HG03521 (cell line): Measurements from ENCODE around the gene NAT14.
"Not testable (repeated sequence)": the region's sequence is repeated elsewhere in the genome, so short reads cannot be mapped to it uniquely, and the experiment has no call there.

Experiments
- ATAC-seq: cut with Tn5 transposase; IDR thresholded peaks from one replicate; pipeline ENCODE4 v1.9.1; 2021; ENCODE audit warnings: mild to moderate bottlenecking, moderate library complexity; ENCODE audit not compliant: unreplicated experiment

Gene NAT14

DNA sequence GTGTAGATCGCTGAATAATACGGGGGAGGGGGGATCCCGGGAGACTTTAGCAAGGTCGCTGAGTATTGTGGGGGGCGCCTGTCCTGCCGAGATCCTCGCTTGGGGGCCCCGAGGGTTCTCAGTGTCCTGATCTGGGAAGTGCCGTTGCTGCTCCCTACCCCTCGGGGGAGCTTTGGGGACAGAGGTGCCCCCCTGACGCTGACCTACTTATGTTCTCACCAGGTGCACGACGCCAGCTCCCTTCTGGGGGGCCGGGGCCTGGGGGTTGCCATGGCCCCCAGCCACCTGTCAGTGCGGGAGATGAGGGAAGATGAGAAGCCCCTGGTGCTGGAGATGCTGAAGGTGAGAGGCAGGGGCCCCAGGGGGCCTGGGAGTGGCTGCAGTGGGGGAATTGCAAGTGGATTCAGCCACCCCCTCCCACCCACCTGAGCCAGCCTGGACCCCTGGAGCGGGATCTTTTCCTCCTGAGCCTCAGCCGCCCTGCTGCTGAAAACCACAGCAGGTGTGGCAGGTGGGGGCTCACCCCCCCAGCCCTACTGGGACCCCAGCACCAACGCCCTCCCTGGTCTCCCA lies 537 bp downstream of the NAT14 start:
- ATAC-seq: no peak

DNA sequence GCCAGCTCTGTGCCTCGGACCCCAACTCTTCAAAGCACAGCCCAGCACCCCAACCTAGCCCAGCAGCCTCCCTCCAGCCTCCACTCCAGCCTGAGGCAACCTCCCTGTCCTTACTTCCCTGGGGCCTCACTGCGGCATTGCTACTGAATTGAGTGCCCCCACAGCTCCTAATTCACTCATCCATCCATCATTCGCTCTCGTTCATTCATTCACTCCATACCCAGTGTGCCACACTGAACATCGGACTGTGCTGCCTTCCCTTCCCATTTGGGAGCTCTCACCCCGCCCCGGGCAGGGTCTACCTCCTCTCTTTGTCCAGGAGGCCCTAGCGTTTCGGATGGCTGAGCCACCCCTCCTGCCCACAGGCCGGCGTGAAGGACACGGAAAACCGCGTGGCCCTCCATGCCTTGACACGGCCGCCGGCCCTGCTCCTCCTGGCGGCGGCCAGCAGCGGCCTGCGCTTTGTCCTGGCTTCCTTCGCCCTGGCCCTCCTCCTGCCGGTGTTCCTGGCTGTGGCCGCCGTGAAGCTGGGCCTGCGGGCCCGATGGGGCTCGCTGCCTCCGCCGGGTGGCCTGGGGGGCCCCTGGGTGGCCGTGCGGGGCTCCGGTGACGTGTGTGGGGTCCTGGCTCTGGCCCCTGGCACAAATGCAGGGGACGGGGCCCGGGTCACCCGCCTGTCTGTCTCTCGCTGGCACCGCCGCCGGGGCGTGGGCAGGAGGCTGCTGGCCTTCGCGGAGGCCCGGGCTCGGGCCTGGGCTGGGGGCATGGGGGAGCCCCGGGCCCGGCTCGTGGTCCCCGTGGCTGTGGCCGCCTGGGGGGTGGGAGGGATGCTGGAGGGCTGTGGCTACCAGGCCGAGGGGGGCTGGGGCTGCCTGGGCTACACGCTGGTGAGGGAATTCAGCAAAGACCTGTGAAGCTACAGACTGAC lies 1.3 kb downstream of the NAT14 start:
- ATAC-seq: no peak

DNA sequence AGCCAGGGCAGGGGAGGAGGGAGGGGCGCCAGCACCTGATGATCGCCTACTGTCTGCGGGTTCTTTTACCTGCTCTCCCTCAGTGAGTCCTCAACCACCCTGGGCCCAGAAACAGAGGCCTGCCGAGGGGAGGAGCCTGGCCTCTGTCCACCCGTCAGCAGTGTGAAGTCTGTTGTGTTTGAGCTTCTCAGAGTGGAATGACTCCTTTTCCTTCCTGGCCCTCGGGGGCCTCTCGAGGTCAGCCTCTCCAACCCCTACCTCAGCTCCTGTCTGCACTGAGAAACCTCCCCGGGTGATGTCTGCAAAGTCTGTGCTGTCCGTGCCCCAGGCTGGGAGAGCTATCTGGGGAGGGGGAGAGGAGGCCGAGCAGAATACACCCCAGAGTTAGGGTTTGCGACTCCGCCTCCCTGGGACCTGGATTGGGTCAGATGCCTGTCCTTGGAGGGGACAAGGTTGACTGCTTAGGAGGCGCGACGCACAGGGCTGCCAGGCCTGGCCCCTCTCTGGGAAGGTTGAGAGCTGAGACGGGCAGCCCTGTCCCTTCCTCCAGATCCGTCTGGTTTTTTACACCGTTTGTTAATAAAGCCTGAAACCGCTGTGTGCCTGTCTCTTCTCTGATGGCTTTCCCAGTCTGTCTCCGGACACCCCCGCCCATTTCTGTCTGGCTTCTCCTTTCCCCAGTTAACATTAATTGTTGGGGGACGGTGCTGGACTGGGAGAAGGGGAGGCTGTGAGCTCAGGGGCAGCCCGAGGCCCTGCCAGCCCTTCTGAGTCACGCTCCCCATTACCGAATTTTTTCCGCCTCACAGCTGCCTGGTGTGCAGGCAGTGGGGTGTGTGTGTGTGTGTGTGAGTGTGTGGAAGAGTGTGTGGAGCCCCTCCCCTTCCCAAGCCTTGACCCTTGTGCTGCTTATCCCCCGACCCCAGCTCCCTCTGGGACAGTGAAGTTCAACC lies 2.3 kb downstream of the NAT14 start:
- no peak for ATAC-seq

DNA sequence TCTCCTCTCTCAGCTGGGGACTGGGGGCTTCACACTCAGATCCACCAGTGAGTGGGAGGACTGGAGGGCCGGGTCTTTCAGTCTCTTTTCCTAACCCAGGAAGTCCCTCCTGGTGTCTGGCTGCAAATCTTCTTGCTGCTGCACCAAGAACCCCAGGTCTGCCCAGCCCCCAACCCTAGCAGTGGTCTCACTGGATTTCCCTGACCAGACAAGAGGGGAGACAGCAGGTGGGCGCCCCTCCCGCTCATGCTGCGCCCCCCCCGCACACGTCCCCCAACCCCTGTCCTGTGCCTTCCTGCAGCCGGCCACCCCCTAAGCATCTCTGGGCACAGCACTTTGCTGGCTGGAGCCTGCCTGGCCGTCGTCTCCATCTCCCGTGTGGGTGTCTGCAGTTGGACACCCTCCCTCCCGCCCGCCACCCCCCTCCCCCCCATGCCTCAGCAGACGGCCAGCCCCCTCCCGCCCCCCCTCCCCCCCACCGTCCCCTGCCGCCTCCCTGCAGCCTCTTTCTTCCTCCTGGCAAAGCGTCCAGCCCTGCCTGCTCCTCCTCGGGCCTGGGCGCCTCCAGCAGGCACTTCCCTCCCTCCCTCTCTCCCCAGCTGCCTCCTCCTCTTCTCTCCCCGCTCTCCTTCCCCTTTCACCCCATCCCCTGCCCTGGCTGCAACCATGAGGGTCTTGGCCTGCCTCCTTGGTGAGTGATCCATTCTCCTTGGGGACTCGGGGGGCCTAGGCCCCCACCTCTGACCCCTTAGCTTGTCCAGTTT lies 3.1 kb downstream of the NAT14 start, which contains the start of gene SSC5D:
Gene SSC5D, plus strand, starts transcription at position 513 of the 764 bp plus-strand sequence. Its CDS starts 154 bp downstream, at position 667.
- no peak for ATAC-seq

DNA sequence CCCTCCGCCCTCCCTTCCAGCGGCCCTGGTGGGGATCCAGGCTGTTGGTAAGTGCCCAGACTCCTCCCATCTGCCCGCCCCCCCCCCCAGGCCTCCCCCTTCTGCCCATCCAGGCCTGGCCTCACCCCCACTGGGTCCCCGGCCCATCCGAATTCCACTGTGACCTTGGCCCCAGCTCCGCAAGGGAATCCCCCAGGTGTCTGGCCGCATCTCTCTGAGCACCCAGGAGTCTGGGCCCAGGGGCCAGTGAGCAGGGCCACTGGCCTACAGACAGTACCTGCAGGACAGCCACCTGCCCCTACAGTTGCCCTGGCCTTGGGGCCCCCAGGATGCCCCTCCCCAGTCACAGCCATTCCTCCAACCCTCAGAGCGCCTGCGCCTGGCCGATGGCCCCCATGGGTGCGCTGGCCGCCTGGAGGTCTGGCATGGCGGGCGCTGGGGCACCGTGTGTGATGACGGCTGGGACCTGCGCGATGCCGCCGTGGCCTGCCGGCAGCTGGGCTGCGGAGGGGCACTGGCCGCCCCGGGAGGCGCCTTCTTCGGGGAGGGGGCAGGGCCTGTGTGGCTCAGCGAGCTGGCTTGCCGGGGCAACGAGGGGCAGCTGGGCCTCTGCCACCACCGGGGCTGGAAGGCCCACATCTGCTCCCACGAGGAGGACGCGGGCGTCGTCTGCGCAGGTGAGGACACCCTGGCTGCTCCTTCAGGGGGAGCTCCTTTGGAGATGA lies 4.2 kb downstream of the NAT14 start:
- ATAC-seq: no peak

DNA sequence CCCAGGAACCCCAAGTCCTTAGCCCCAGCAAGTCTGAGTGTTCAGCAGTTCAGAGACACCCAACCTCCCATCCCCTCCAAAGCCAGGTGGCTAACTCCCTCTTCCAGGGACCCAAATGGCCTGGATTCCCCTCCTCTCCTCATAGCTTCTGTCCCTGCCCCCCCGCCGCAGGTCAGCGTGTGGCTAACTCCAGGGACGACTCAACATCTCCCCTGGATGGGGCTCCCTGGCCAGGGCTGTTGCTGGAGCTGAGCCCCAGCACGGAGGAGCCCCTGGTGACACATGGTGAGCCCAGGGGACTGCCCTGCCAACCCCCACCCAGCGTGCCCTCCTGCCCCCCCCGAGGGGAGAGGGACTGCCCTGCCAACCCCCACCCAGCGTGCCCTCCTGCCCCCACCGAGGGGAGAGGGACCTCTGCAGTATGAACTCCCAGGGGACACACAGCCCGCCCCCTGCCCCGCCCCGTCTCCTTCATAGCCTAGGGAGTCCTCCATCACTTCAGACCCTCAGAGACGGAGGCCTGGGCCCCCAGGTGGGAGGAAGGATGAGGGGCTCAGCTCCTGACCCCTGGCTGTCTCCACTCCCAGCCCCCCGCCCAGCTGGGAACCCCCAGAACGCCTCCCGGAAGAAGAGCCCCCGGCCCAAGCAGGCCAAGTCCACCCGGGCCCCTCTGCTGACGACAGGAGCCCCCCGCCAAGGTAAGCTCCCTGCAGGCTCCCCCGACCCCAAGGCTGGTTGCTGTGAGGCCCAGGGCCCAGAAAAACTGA lies 4.9 kb downstream of the NAT14 start:
- ATAC-seq: no peak

DNA sequence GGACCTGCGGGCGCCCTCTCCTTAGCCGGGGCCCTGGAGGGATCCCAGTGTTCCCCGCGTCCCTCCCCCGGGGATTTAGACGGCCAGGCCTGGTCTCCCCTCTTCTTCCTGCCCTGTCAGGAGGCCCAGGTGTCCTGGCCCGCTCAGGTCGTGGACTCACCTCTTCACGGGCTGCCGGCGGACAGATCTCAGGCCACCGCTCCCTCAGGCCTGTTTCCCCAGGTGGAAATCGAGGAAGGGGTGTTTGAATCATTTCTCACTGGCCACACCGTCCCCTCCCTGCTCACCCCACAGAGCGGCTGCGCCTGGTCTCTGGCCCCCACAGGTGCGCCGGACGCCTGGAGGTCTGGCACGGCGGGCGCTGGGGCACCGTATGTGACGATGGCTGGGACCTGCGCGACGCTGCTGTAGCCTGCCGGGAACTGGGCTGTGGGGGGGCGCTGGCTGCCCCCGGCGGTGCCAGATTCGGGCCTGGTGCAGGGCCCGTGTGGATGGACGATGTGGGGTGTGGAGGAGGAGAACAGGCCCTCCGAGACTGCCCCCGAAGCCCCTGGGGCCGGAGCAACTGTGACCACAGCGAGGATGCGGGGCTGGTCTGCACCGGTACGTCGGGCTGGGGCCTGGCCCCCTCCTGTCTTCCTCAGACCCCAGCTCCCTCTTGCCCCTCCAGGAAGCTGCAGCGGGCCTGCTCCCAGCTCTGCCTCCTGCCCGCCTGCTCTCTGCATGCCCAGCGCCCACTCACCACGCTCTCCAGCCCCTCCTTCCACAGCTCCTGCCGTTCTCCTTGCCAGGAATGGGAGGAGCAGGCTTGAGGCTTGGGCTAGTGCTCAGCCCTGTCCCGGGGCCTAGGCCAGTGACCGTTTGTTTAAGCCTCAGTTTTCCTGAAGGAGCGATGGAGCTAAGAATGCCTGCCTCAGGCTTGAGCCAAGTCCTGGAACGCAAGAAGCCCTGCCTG lies 5.8 kb downstream of the NAT14 start:
- no peak for ATAC-seq

DNA sequence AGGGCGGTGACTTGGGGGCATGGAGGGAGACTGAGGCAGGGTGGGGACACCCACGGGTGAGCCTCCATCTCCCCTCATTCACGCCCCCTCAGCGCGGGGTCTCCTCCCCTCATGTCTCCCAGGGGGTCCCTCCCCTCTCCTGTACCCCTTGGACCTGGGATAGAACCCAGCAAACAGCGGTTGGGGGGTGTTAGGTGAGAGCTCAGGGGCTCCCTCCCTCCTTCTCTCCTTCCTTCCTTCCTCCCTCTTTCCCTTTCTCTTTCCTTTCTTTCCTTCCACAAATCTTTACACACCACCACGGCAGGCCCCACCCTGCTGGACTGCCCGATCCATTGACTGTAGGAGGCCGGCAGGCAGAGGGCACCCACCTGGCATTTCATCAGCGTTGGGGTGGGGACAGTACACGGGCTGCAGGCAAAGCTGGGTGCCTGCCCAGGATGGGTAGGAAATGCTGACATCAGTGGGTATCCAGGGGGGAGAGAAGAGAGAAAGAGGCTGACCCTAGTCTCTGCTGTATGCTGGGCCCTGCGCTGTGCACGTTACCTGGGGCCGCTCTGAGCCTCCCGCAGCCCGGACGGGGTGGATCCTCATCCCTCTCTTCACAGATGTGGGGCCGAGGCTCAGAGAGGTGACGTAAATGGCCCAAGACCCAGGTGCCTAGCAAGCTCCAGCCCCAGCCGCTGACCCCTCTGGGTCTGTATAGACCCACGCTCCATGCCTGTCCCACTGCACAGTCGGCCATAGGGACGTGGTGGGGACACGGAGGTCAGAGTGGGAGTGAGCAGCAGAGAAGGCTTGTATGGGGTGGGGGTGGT lies 6.8 kb downstream of the NAT14 start:
- ATAC-seq: no peak

DNA sequence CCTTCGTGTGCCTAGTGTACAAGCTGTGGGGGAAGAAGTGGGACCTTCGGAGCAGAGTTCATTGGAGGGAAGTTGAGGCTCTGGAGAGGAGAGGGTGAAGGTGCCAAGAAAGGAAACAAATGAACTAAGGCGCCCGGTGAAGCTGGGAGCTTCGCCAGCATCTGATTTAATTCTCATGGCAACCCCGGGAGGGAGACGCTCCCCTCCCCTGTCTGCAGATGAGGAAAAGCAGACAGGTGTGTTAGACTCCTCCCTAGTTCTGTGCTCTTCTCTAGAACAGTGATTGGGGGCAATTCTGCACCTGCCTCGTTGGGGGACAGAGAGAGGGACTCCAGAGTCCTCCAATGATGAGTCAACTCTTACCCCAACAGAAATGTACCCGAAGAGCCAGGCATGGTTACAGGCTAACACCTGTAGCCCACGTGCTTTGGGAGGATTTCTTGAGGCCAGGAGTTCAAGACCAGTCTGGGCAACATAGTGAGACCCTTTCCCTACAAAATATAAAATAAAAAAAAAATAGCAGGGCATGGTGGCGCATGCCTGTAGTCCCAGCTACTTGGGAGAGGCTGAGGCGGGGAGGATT lies 7.5 kb downstream of the NAT14 start:
- ATAC-seq: no peak

DNA sequence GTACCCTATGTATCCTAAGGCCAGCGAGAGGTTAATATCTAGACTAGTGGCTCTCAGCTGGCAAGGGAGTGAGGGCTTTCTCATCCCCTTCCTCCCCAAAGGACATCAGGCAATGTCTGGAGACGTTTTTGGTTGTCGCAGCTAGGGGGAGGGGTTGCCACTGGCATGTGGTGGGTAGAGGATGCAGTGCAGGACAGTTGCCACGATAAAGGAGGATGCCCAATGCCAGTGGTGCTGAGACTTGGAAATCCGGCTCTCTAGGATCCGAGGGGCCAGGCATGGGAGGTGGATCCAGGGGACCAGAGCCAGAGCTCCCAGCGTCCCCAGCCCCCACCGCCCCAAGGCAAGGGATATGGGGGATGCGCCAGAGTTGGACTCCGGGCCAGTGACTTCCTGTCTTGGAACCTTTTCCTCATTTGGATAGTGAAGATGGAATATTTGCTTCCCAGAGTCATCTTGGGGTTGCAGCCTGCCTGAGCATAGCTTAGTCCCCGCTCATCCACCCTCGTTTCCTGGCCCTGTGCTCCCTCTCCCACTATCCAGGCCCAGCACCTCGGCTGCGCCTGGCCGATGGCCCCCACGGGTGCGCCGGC lies 8.2 kb downstream of the NAT14 start:
- ATAC-seq: no peak

DNA sequence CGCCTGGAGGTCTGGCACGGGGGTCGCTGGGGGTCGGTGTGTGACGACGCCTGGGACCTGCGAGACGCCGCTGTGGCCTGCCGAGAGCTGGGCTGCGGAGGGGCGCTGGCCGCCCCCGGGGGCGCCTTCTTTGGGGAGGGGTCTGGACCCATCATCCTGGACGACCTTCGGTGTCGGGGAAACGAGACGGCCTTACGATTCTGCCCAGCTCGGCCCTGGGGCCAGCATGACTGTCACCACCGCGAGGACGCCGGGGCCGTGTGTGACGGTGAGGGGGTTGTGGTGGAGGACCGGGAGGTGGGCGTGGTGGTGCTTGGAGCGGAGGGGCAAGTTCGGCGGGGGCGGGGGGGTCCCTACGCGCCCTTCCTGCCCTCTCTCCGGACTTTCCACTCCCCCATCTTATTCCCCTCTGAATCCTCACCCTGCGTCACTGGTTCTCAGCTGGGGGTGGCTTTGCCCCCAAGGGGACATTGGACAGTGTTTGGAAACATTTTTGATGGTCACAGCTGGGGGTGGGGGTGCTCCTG lies 8.7 kb downstream of the NAT14 start:
- ATAC-seq: no peak

DNA sequence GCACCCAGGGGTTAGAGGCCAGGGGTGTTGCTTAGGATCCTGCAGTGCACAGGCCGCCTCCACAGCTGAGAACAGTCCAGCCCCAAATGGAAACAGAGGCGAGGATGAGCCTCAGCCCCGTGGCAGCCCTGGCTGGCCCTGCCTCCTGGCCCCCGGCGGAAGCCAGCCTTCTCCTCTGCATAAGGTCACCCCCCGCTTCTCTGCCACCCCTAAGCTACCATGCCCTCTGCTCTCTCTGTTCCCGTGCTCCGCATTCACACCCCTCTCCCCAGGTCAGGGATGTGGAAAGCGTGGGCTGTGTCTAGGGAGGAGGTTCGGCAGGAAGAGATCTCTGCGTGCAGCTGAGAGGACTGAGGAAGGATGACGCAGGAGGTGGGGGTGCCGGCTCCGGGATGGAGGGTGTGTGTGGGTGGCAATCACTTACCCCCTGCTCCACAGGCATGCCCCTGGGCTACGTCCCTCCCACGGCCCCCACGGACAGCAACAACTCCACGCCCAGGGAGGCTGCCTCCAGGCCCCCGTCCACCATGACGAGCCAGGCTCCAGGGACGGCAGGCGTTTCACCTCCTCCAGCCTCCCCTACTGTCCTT lies 9.3 kb downstream of the NAT14 start:
- ATAC-seq: no peak

DNA sequence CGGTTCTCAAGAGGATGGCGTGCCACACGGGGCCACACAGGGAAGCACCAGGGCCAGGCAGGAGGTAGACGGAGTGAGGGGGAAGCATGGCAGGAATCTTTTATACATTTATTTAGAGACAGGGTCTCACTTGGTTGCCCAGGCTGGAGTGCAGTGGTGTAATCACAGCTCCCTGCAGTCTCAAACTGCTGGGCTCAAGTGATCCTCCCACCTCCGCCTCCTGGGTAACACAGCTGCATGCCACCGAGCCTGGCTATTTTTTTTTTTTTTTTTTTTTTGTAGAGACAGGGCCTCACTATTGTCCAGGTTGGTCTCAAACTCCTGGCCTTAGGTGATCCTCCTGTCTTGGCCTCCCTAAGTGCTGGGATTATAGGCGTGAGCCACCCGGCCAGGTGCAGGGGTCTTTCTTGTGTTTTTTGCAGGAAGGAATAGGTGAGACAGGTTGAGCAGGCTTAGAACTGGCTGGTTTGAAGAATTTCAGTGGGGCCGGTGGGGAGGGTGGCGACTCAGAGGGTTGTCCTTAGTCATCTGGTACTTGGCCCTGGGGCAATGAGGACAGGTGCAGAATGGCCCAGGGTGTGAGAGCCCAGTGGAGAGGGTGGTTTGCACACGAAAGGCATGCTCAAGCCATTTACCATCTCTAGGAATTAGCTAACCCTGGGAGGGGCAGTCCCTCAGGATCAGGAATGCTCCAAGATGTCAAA lies 10.8 kb downstream of the NAT14 start:
- no peak for ATAC-seq

DNA sequence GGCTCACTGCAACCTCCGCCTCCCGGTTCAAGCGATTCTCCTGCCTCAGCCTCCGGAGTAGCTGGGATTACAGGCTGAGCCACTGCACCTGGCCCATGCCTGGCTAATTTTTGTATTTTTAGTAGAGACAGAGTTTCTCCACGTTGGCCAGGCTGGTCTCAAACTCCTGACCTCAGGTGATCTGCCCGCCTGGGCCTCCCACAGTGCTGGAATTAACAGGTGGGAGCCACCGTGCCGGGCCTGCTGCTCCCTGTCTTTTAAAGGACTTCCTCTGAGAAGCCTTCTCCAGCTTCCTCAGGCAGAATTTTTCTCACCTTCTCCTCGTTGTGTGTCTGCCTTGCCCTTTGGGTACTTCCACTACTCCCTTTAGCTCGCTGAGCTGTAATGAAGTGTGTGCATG lies 11.8 kb downstream of the NAT14 start:
- not testable (repeated sequence) for ATAC-seq

DNA sequence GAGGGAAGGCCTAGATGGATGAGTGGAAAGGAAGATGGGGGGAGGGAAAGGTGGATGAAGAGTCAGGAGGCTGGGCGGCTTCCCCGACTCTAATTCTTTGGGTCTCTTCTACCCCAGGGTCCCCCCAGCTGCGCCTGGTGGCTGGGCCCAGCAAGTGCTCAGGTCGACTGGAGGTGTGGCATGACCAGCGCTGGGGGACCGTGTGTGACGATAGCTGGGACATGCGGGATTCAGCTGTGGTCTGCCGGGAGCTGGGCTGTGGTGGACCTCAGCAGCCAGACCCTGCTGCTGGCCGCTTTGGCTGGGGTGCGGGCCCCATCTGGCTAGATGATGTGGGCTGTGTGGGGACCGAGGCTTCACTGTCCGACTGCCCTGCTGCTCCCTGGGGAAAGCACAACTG lies 12.8 kb downstream of the NAT14 start:
- no peak for ATAC-seq
